CMK (cell line): ENCODE results near the gene NCK1.
"Not testable (repeated sequence)": the region's sequence is repeated elsewhere in the genome, so short reads cannot be mapped to it uniquely, and the experiment has no call there.

Experiments used
- DNase-seq: peaks from one replicate; pipeline ENCODE4 v3.0.0-alpha.2; 2010; ENCODE audit warnings: low read depth

Gene NCK1

GRCh38 chr3:136949146-136949545 lies 87.1 kb downstream of the NCK1 start:
- no peak for DNase-seq

GRCh38 chr3:136949708-136950107 lies 87.7 kb downstream of the NCK1 start:
- DNase-seq = no peak

- no peak for DNase-seq
Observed at GRCh38 chr3:136950623-136951022, 88.6 kb downstream of the NCK1 start.

- DNase-seq = no peak
Observed at GRCh38 chr3:136952292-136952691, 90.3 kb downstream of the NCK1 start.

- no peak for DNase-seq
Observed at GRCh38 chr3:136954251-136954650, 92.2 kb downstream of the NCK1 start.

GRCh38 chr3:136954980-136955780 lies 93.2 kb downstream of the NCK1 start:
- DNase-seq = no peak

- no peak for DNase-seq
Observed at GRCh38 chr3:136955813-136956212, 93.8 kb downstream of the NCK1 start.

- DNase-seq = no peak
Observed at GRCh38 chr3:136956971-136957370, 95.0 kb downstream of the NCK1 start.

GRCh38 chr3:136957751-136958288 lies 95.8 kb downstream of the NCK1 start, which contains the start of gene IL20RB:
TSS of gene IL20RB (plus strand) at chr3:136957983. CDS start at chr3:136958114, 131 bp downstream.
- no peak for DNase-seq

- no peak for DNase-seq
Observed at GRCh38 chr3:136958939-136959338, 96.9 kb downstream of the NCK1 start.

- DNase-seq = no peak
Observed at GRCh38 chr3:136959599-136959998, 97.6 kb downstream of the NCK1 start.

- no peak for DNase-seq
Observed at GRCh38 chr3:136960838-136961836, 99.1 kb downstream of the NCK1 start.

GRCh38 chr3:136962927-136963326 lies 100.9 kb downstream of the NCK1 start:
- no peak for DNase-seq

- not testable (repeated sequence) for DNase-seq
Observed at GRCh38 chr3:136969539-136969938, 107.5 kb downstream of the NCK1 start.

GRCh38 chr3:136973352-136973751 lies 111.3 kb downstream of the NCK1 start:
- no peak for DNase-seq

- DNase-seq = no peak
Observed at GRCh38 chr3:136974670-136975069, 112.7 kb downstream of the NCK1 start.

GRCh38 chr3:136979204-136979603 lies 117.2 kb downstream of the NCK1 start:
- DNase-seq = no peak

- DNase-seq = no peak
Observed at GRCh38 chr3:136979684-136980083, 117.7 kb downstream of the NCK1 start.

- DNase-seq = no peak
Observed at GRCh38 chr3:136982033-136982432, 120.0 kb downstream of the NCK1 start.

GRCh38 chr3:136982520-136983138 lies 120.6 kb downstream of the NCK1 start:
- no peak for DNase-seq

- no peak for DNase-seq
Observed at GRCh38 chr3:136984837-136985236, 122.8 kb downstream of the NCK1 start.

- not testable (repeated sequence) for DNase-seq
Observed at GRCh38 chr3:136987398-136987980, 125.5 kb downstream of the NCK1 start.
